ENCODE results near the gene SATB2.

DNA sequence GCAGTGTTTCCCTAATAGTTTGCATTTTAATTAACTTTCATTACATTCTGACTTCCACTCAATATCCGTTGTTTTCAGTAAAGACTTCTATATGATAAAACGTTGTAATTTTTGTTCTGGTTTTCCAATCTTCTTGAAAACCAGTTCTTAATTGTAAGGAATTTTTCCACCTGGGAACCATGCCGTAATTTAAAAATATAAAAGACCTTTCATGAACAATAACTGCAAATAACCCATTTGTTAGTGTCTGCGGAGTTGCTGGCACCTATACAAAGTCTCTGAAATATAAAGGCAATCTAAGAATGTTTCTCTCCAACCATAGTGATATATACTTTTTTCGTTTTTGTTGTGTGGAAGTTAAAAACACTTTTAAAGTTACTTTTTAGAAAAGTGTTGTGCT is 7.7 kb upstream of the SATB2 start:
- TF ChIP-seq POLR2A (IDR thresholded peaks at IDR 0.05): no peak
- TF ChIP-seq, protein P1, sequence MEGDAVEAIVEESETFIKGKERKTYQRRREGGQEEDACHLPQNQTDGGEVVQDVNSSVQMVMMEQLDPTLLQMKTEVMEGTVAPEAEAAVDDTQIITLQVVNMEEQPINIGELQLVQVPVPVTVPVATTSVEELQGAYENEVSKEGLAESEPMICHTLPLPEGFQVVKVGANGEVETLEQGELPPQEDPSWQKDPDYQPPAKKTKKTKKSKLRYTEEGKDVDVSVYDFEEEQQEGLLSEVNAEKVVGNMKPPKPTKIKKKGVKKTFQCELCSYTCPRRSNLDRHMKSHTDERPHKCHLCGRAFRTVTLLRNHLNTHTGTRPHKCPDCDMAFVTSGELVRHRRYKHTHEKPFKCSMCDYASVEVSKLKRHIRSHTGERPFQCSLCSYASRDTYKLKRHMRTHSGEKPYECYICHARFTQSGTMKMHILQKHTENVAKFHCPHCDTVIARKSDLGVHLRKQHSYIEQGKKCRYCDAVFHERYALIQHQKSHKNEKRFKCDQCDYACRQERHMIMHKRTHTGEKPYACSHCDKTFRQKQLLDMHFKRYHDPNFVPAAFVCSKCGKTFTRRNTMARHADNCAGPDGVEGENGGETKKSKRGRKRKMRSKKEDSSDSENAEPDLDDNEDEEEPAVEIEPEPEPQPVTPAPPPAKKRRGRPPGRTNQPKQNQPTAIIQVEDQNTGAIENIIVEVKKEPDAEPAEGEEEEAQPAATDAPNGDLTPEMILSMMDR (IDR thresholded peaks at IDR 0.05): no peak

Data from prostate gland (tissue), 2 donors.